ENCODE data around the gene CORO2A.

Gene CORO2A

GRCh38 chr9:98168941-98169488 is 23.4 kb downstream of the CORO2A start:
- no peak for DNase-seq (ENCODE audit: low read depth, low spot score)

DNA sequence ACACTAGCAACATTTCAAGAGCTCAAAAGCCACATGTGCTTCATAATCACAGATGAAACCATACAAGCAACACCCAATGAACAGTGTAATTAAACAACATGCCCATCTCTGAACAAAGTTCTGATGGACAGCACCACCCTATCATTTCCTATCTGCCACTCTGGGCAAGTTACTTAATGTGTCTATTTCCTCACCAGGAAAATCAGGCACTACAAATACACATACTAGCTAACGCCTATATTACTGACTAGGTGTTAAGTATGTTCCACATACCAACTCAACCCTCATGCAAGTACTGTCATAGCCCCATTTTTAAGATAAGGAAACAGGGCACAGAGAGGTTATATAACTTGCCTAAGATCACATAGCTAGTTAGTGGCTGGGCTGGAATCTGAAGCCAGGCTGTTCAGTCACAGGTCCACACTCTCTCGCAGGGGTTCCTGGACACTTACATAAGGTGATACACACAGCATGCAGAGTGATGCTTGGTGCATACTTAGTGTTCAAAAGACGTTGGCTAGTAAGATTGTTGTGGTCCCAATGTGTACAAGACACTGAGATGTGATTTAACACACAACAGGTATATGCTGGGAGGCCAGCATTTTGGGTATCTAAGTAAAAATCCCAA is 24.2 kb downstream of the CORO2A start:
- no peak for DNase-seq (ENCODE audit: low read depth, low spot score)

DNA sequence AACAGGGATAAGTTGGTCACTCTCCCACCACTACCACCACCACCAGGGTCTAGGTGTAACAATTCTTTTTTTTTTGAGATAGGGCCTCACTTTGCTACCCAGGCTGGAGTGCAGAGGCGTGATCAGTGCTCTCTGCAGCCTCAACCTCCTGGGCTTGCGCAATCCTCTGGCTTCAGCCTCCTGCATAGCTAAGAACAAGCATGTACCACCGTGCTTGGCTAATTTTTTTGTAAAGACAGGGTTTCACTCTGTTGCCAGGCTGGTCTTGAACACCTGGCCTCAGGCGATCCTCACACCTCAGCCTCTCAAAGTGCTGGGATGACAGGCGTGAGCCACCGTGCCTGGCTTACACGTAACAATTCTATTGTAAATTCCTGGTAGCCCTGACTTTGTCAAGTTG is 27.5 kb downstream of the CORO2A start:
- DNase-seq (ENCODE audit: low read depth, low spot score): no peak

DNA sequence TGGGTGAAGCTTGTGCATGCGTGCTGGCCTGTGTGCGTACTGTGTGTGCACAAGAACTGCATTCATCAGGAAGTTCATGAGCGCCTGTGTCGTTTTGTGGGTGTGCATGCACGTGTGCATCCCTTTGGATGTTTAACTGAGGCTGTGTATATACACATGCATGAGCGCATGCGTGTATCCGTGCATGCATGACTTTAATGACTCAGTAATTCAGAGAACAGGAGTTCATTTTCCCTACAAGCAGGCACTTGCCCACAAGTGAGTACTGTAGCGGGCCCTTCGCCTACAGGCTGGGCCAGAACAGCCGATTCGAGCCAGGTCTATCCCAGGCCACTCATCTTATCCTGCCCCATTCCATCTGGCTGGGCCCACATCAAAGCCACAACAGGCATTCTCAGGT is 29.8 kb downstream of the CORO2A start:
- no peak for DNase-seq (ENCODE audit: low read depth, low spot score)

GRCh38 chr9:98161851-98162250 is 30.6 kb downstream of the CORO2A start:
- DNase-seq (ENCODE audit: low read depth, low spot score): no peak

- DNase-seq (ENCODE audit: low read depth, low spot score): no peak
These were observed 32.6 kb downstream of the CORO2A start for GRCh38 chr9:98159790-98160189.

DNA sequence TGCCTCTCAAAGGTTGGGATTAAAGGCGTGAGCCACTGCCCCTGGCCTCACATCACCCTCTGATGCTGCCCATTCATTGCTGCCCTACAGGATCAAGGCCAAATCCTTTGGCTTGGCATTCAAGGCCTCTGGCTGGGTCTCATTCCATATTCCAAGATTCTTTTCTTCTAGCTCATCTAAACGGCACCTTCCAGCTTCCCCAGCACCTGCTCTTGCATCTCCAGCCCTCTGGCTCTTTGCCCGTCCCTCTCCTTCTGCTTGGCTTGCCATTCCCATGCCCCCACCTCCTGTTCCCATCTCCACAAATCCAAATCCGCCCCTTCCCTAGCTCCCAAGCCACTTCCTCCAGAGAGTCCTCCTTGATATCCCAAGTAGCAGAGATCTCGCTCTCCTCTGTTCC is 33.1 kb downstream of the CORO2A start:
- DNase-seq (ENCODE audit: low read depth, low spot score): no peak

DNA sequence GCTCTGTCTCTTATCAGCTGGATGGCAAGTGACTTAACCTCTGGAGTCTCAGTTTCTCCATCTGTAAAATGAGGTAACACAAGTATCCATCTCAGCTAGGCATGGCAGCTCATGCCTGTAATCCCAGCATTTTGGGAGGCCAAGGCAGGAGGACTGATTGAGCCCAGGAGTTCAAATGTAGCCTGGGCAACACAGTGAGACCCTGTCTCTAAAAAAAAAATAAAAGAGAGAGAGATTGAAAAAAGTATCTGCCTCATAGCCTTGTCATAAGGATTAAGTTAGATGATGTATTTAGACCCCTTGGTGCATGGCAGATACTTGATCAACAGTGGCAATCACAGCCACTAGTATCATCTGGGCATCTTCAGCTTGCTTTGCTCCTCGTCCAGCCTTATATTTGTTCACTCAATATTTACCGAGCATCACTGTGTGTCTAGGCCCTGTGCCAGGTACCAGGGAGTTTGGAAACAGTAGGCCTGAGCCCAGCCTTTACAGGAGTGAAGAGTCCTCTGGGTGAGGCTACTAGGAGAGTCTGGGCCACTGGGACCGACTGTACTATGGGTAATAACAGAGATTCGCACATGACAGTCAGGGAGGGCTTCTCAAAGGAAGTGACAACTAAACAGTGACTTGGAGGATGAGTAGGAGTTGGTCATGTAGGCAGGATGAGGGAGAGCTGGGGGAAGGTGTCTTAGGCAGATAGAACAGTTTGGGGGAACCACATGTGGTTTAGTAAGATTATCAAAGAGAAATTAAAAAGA is 34.2 kb downstream of the CORO2A start:
- no peak for DNase-seq (ENCODE audit: low read depth, low spot score)

- DNase-seq (ENCODE audit: low read depth, low spot score): no peak
These were observed 35.1 kb downstream of the CORO2A start for GRCh38 chr9:98157372-98157771.

GRCh38 chr9:98154678-98155077 is 37.8 kb downstream of the CORO2A start:
- no peak for DNase-seq (ENCODE audit: low read depth, low spot score)

DNA sequence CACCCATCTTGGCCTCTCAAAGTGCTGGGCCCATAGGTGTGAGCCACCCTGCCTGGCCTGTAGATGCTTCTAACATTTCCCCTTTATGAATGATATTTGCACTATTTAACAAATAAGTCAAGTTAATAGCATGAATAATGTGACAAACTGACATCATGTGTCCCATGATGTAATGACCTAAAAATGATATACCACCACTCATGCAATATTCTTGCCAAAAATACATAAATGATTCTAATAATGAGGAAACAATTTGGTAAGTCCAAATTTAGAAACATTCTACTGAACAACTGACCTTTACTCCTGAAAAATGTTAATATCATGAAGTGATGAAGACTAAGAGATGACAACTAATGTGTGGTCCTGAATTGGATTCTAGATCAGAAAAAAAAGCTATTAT is 39.9 kb downstream of the CORO2A start:
- no peak for DNase-seq (ENCODE audit: low read depth, low spot score)

DNA sequence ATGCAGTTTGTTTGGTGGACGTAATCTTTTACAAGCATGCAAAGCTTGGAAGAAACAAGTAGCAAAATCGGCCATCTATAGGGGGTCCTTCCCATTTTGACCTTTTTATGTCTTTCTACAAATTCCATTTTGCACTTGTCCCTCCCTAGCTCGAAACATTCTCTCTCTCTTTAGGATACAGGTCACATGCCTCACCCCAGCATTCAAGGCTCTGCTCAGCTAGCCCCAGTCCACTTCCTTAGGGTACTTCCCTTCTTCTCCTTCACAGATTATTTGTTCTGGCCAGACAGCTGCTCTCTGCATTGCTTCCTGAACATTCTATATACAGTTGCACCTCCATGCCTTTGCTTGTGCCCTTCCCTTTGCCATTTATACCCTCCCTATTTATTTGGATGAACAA is 41.7 kb downstream of the CORO2A start:
- no peak for DNase-seq (ENCODE audit: low read depth, low spot score)

GRCh38 chr9:98150164-98150563 is 42.3 kb downstream of the CORO2A start:
- DNase-seq (ENCODE audit: low read depth, low spot score): no peak

GRCh38 chr9:98149422-98149821 is 43.0 kb downstream of the CORO2A start:
- DNase-seq (ENCODE audit: low read depth, low spot score): no peak

GRCh38 chr9:98148486-98148885 is 44.0 kb downstream of the CORO2A start:
- DNase-seq (ENCODE audit: low read depth, low spot score): no peak

- no peak for DNase-seq (ENCODE audit: low read depth, low spot score)
These were observed 44.9 kb downstream of the CORO2A start for GRCh38 chr9:98147582-98147981.

GRCh38 chr9:98146101-98146991 is 46.1 kb downstream of the CORO2A start:
- DNase-seq (ENCODE audit: low read depth, low spot score): no peak

DNA sequence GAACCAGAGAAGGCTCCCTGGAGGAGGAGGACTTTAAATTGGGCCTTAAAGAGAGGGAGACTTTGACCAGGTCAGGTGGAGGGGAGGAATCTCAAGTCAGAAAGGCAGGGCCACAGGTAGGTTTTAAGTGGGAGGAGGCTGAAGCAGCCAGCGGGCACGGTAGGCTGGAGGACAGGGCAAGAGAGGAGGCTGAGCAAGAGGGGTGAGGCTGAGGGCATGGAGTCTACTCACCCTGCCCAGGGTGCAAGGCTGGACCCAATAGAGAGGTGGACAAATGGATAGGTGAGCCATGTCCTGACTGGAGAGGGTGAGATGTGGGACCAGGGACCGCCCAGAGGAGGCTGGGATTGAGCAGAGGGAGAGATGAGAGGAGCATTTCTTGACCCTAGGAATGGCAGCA is 47.8 kb downstream of the CORO2A start:
- DNase-seq (ENCODE audit: low read depth, low spot score): no peak

- no peak for DNase-seq (ENCODE audit: low read depth, low spot score)
These were observed 48.4 kb downstream of the CORO2A start for GRCh38 chr9:98144076-98144475.

- DNase-seq (ENCODE audit: low read depth, low spot score): no peak
These were observed 49.4 kb downstream of the CORO2A start for GRCh38 chr9:98142925-98143481.

- no peak for DNase-seq (ENCODE audit: low read depth, low spot score)
These were observed 50.1 kb downstream of the CORO2A start for GRCh38 chr9:98142182-98142907.

Measured in activated CD4-positive, CD25-positive, alpha-beta regulatory T cell treated with anti-CD3 and anti-CD28 coated beads, Interleukin-2, amount 50 U/mL, for 16 hours (primary cell).